Ascending aorta (tissue), 2 donors: Measurements from ENCODE around the gene PPID. TPM values are rescaled to one million over a fixed set of nuclear protein-coding genes. Genes with fewer than 3 reads are reported as not detected.

Experiments
- DNase-seq, 2 donors: peaks; one replicate each; pipeline ENCODE4 v3.0.0-alpha.2; 2019; ENCODE audit warnings: low spot score in 2 of 2
- H3K27ac ChIP-seq, 2 donors: fragments of 200-600 bp; sonication (generic); one replicate each; pipeline ENCODE4 v1.5.1; 2016 to 2017; ENCODE audit warnings: mild to moderate bottlenecking in 1 of 2
- H3K27me3 ChIP-seq: fragments of 200-600 bp; sonication (generic); one replicate; pipeline ENCODE4 v1.5.1; 2017
- H3K36me3 ChIP-seq, 2 donors: fragments of 200-600 bp; sonication (generic); one replicate each; pipeline ENCODE4 v1.5.1; 2016
- H3K4me1 ChIP-seq, 2 donors: fragments of 200-600 bp; sonication (generic); one replicate each; pipeline ENCODE4 v1.5.1; 2016 to 2017; ENCODE audit warnings: mild to moderate bottlenecking in 1 of 2
- H3K4me3 ChIP-seq, 2 donors: fragments of 200-600 bp; sonication (generic); one replicate each; pipeline ENCODE4 v1.5.1; 2016 to 2017; ENCODE audit warnings: mild to moderate bottlenecking in 1 of 2
- H3K9me3 ChIP-seq, 2 donors: fragments of 200-600 bp; sonication (generic); one replicate each; pipeline ENCODE4 v1.5.1; 2016
- intact Hi-C: fragments of 100-400 bp; cut with DNase I; formaldehyde crosslinking; loops from one replicate; pipeline ENCODE4 v1.15.1; 2023
- total RNA-seq: library from RNA; depleted of rRNA; stranded (reverse); fragments of >200 nt; gene quantifications from one replicate; pipeline ENCODE4 v1.1.0, GENCODE V29; 2016
- TF ChIP-seq, protein P1 (sequence below), 3 experiments: fragments of 200-600 bp in 2 of 3; fragments of 450-650 bp in 1 of 3; sonication (generic) in 2 of 3; IDR thresholded peaks; one replicate each; pipeline ENCODE4 v1.5.1; 2016 to 2019; ENCODE audit warnings: antibody characterized with exemption in 3 of 3, mild to moderate bottlenecking in 1 of 3, moderate library complexity in 1 of 3

The PPID gene
- total RNA-seq, 1 donor from 2014 or later: 20.8 TPM

DNA sequence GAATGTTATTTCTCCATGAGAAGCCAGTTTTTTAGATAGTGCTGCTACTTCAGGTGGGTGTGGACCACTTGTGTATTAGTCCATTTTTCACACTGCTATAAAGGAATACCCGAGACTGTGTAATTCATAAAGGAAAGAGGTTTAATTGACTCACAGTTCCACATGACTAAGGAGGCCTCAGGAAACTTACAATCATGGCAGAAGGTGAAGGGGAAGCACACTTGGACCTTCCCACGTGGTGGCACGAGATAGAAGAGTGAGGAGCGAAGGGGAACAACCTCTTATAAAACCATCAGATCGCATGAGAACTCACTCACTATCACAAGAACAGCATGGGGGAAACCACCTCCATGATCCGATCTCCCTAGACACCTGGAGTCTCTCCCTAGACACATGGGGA is 3.4 kb upstream of the PPID start:
- Histone ChIP-seq H3K27ac (no peak overlapping the region), H3K4me3 (no peak overlapping the region), H3K9me3 (no peaks in the 10 kb centered on the region), H3K27me3 (no peaks in the 10 kb centered on the region), H3K36me3 (no peaks in the 10 kb centered on the region), H3K4me1 (peaks cover 0 to 8% of the 10 kb centered on the region in 2 donors)
- intact Hi-C loops: loop anchor here (10.0 kb wide), 1 partner anchor 718 kb away; no protein-coding TSS in a partner anchor
- no peak for DNase-seq
- TF ChIP-seq, protein P1, sequence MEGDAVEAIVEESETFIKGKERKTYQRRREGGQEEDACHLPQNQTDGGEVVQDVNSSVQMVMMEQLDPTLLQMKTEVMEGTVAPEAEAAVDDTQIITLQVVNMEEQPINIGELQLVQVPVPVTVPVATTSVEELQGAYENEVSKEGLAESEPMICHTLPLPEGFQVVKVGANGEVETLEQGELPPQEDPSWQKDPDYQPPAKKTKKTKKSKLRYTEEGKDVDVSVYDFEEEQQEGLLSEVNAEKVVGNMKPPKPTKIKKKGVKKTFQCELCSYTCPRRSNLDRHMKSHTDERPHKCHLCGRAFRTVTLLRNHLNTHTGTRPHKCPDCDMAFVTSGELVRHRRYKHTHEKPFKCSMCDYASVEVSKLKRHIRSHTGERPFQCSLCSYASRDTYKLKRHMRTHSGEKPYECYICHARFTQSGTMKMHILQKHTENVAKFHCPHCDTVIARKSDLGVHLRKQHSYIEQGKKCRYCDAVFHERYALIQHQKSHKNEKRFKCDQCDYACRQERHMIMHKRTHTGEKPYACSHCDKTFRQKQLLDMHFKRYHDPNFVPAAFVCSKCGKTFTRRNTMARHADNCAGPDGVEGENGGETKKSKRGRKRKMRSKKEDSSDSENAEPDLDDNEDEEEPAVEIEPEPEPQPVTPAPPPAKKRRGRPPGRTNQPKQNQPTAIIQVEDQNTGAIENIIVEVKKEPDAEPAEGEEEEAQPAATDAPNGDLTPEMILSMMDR (IDR thresholded peaks at IDR 0.05): no peak

DNA sequence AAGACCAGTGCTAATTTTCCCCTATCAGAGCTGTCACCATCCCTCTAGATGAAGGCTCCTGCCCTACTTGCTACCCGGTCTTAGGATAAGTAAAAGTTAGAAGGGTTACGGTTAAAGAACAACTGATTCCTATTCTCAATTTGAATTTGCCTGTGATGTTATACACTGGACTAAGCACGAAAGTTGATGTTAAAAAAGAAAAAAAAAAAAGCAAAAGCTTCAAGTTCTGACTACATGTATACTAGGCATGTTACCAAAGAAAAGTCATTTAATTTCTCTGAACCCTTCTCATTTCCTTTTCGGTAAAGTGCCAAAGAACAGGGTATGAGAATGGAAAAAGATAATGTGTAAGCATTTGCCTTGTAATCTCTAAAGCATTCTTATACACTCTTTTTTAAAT is 1.4 kb upstream of the PPID start:
- H3K4me1 ChIP-seq: peaks cover 0 to 13% of the 10 kb centered on the region in 2 donors
- DNase-seq: no peak
- peaks cover 0 to 8% of the 10 kb centered on the region in 2 donors for H3K36me3 ChIP-seq
- no peaks in the 10 kb centered on the region for H3K27me3 ChIP-seq
- intact Hi-C loops: loop anchor here (5.0 to 10.0 kb wide), 3 partner anchors 52 to 720 kb away; partner anchors contain the start of genes C4orf46 and ETFDH
- no peak overlapping the region for H3K27ac ChIP-seq
- no peaks in the 10 kb centered on the region for H3K9me3 ChIP-seq
- H3K4me3 ChIP-seq: no peak overlapping the region
- TF ChIP-seq, protein P1 (IDR thresholded peaks at IDR 0.05): no peak

DNA sequence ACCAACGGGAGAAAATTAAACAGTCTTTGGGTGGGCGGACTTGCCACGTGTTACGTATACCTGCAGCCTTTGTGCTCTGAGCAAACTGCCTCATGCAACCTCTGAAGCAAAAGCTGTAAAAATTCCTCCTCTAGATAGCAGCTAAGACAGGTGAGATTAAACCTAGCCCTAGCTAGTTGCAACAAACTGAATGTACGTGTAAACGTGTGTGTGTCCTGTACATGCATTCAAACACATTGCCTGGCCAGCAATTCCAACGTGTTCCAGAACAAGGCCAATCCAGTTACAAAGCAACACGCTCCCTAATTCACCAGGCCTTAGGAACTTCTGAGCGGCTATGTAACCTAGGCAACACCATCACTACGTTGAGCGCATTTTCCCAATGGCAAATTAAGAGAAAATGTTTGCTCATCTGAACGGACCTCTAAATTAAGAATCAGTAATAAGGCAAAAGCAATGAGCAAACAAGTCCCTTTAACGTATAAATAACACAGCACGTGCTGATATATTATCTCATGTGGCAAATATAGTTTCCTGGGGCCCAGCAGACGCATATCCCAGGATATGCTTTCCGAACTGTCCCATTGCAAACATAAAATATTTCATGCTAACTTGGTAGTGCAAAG is 792 bp downstream of the PPID start:
- Histone ChIP-seq H3K4me1 (peaks cover 0 to 13% of the 10 kb centered on the region in 2 donors), H3K27me3 (no peaks in the 10 kb centered on the region), H3K9me3 (no peaks in the 10 kb centered on the region), H3K36me3 (peaks cover 18 to 21% of the 10 kb centered on the region in 2 donors), H3K27ac (peak overlapping the region; percentile 84 to 92), H3K4me3 (peak overlapping the region; percentile 68 to 85)
- TF ChIP-seq, protein P1 (IDR thresholded peaks at IDR 0.05): no peak
- DNase-seq: no peak
- intact Hi-C loops: loop anchor here (2.0 to 10.0 kb wide), 5 partner anchors 46 to 722 kb away; partner anchors contain the start of genes C4orf46, ETFDH, FNIP2 and RAPGEF2

DNA sequence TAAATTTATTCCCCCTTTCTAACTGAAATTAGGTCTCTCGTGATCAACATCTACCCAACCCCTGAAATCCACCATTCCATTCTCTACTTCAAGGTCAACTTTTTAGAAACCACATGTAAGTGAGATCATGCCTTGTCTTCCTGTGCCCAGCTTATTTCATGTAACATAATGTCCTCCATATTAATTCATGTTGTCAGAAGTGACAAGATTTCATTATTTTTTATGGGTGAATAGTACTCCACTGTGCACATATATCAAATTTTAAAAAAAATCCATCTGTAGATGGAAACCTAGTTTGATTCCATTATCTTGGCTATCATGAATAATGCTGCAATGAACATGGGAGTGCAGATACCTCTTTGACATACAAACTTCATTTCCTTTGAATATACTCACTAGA is 1.5 kb downstream of the PPID start:
- TF ChIP-seq, protein P1 (IDR thresholded peaks at IDR 0.05): no peak
- H3K4me1 ChIP-seq: peaks cover 0 to 13% of the 10 kb centered on the region in 2 donors
- H3K27ac ChIP-seq: no peak overlapping the region
- H3K36me3 ChIP-seq: peaks cover 21 to 28% of the 10 kb centered on the region in 2 donors
- no peaks in the 10 kb centered on the region for H3K9me3 ChIP-seq
- no peaks in the 10 kb centered on the region for H3K27me3 ChIP-seq
- no peak for DNase-seq
- peak overlapping the region in 1 of 2 donors; percentile 68 for H3K4me3 ChIP-seq
- intact Hi-C loops: loop anchor here (2.0 to 10.0 kb wide), 5 partner anchors 47 to 723 kb away; partner anchors contain the start of genes C4orf46, ETFDH, FNIP2 and RAPGEF2

DNA sequence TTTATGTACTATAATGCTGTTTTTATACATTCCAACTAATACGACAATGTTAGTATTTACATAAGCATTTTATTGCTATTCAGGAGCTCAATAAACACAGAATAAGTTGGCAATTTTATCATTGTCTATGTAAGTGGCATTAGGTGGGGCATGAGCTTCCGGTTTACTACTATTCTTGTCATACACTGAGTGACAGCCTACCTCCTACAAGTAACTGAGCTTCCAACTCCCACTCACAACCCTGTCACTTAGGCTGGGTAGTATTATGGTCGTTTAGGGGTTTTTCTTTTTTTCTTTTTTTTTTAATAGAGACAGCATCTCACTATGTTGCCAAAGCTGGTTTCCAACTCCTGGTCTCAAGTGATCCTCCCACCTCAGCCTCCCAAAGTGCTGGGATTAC is 7.4 kb downstream of the PPID start:
- H3K4me3 ChIP-seq: no peak overlapping the region
- no peak for DNase-seq
- H3K36me3 ChIP-seq: peaks cover 64 to 72% of the 10 kb centered on the region in 2 donors
- intact Hi-C loops: no loop called here
- no peaks in the 10 kb centered on the region for H3K9me3 ChIP-seq
- no peaks in the 10 kb centered on the region for H3K4me1 ChIP-seq
- TF ChIP-seq, protein P1 (IDR thresholded peaks at IDR 0.05): no peak
- H3K27me3 ChIP-seq: no peaks in the 10 kb centered on the region
- H3K27ac ChIP-seq: no peak overlapping the region
